IMR-90 (cell line): Measurements from ENCODE around the gene SH3RF2. TPM values are rescaled to one million over a fixed set of nuclear protein-coding genes. Genes with fewer than 3 reads are reported as not detected.
"Not testable (repeated sequence)": the region's sequence is repeated elsewhere in the genome, so short reads cannot be mapped to it uniquely, and the experiment has no call there.

Experiments used
- ATAC-seq: fragments of 200-7000 bp; cut with Tn5 transposase; 2 replicates; pipeline ENCODE4 v1.9.1; 2020; ENCODE audit warnings: low read depth, mild to moderate bottlenecking, moderate library complexity
- BruUV-seq: library from RNA; stranded (reverse); fragments of 400-500 nt; replicated peaks from 2 replicates; lab custom pipeline; 2021; lab: Mats Ljungman, UMichigan
- CTCF ChIA-PET: fragments of 300-600 bp; formaldehyde crosslinking; extraction: SDS; loops from one replicate; lab custom pipeline; 2021; ENCODE audit warnings: antibody characterized with exemption; lab: Yijun Ruan, JAX
- POLR2A ChIA-PET: fragments of 300-600 bp; sonication (Branson Sonifier 250); formaldehyde crosslinking; loops from one replicate; lab custom pipeline; 2022; ENCODE audit warnings: antibody characterized with exemption; ENCODE audit not compliant: unreplicated experiment; lab: Charles Lee
- DNase-seq: peaks from one replicate; pipeline ENCODE4 v3.0.0; 2013
- H2AFZ ChIP-seq: replicated peaks from 2 replicates; pipeline ENCODE3; 2013; ENCODE audit warnings: low read length, mild to moderate bottlenecking; ENCODE audit not compliant: poor library complexity
- H2AK5ac ChIP-seq: 2 replicates; pipeline ENCODE4 v1.6.1; 2013; ENCODE audit warnings: low read depth, low read length, inconsistent platforms
- H2AK9ac ChIP-seq: replicated peaks from 2 replicates; pipeline ENCODE3; 2013; ENCODE audit warnings: mild to moderate bottlenecking, low read depth, low read length, moderate library complexity; ENCODE audit not compliant: poor library complexity
- H2BK120ac ChIP-seq: 2 replicates; pipeline ENCODE4 v1.6.1; 2013; ENCODE audit warnings: low read depth, low read length, inconsistent platforms
- H2BK15ac ChIP-seq: 3 replicates; pipeline ENCODE4 v1.6.1; 2013; ENCODE audit warnings: low read depth, low read length, inconsistent platforms
- H2BK20ac ChIP-seq: 2 replicates; pipeline ENCODE4 v1.6.1; 2013; ENCODE audit warnings: low read depth, mild to moderate bottlenecking, inconsistent platforms, low read length, moderate library complexity
- H2BK5ac ChIP-seq: 2 replicates; pipeline ENCODE4 v1.6.1; 2013; ENCODE audit warnings: mild to moderate bottlenecking, low read depth, low read length, inconsistent platforms; ENCODE audit not compliant: poor library complexity, severe bottlenecking
- H3K14ac ChIP-seq: replicated peaks from 2 replicates; pipeline ENCODE4 v1.6.1; 2013; ENCODE audit warnings: low read depth, low read length, inconsistent platforms
- H3K18ac ChIP-seq: 2 replicates; pipeline ENCODE4 v1.6.1; 2013; ENCODE audit warnings: low read depth, low read length, control low read depth
- H3K23ac ChIP-seq: 2 replicates; pipeline ENCODE4 v1.6.1; 2013; ENCODE audit warnings: low read depth, low read length, inconsistent platforms
- H3K27ac ChIP-seq: 2 replicates; pipeline ENCODE4 v1.5.1; 2013; ENCODE audit warnings: mild to moderate bottlenecking, control low read depth, low read length; ENCODE audit not compliant: insufficient read depth
- H3K27me3 ChIP-seq: 2 replicates; pipeline ENCODE4 v1.6.1; 2013; ENCODE audit warnings: low read length; ENCODE audit not compliant: control insufficient read depth, insufficient read depth
- H3K36me3 ChIP-seq: 2 replicates; pipeline ENCODE4 v1.6.1; 2013; ENCODE audit warnings: low read length, mixed read lengths; ENCODE audit not compliant: control insufficient read depth, insufficient read depth
- H3K4ac ChIP-seq: 2 replicates; pipeline ENCODE4 v1.6.1; 2013; ENCODE audit warnings: low read depth, low read length, inconsistent platforms
- H3K4me1 ChIP-seq: 2 replicates; pipeline ENCODE4 v1.6.1; 2013; ENCODE audit warnings: low read length, mixed read lengths; ENCODE audit not compliant: control insufficient read depth, insufficient read depth
- H3K4me2 ChIP-seq: 2 replicates; pipeline ENCODE4 v1.6.1; 2013; ENCODE audit warnings: low read depth, mild to moderate bottlenecking, control low read depth, low read length, moderate library complexity
- H3K4me3 ChIP-seq: 2 replicates; pipeline ENCODE4 v1.5.1; 2013; ENCODE audit warnings: low read depth, mild to moderate bottlenecking, control low read depth, low read length, moderate library complexity; ENCODE audit not compliant: insufficient read depth
- H3K56ac ChIP-seq: 2 replicates; pipeline ENCODE4 v1.6.1; 2013; ENCODE audit warnings: low read length, inconsistent platforms; ENCODE audit not compliant: insufficient read depth; ENCODE audit errors: extremely low read depth
- H3K79me1 ChIP-seq, 2 experiments: 2 replicates each; pipeline ENCODE4 v1.6.1; 2013; ENCODE audit warnings: low read length in 2 of 2, inconsistent platforms in 1 of 2, low read depth in 1 of 2
- H3K9ac ChIP-seq: 2 replicates; pipeline ENCODE4 v1.6.1; 2013; ENCODE audit warnings: low read depth, low read length, control low read depth
- H3K9me1 ChIP-seq: 2 replicates; pipeline ENCODE4 v1.6.1; 2013; ENCODE audit warnings: low read length, inconsistent platforms; ENCODE audit not compliant: insufficient read depth
- H3K9me3 ChIP-seq: 2 replicates; pipeline ENCODE4 v1.6.1; 2013; ENCODE audit warnings: low read length; ENCODE audit not compliant: control insufficient read depth, insufficient read depth
- H4K20me1 ChIP-seq: 2 replicates; pipeline ENCODE4 v1.6.1; 2013; ENCODE audit warnings: low read length, inconsistent platforms; ENCODE audit not compliant: insufficient read depth
- H4K5ac ChIP-seq: 2 replicates; pipeline ENCODE4 v1.6.1; 2013; ENCODE audit warnings: mild to moderate bottlenecking, low read depth, low read length, control low read depth
- H4K8ac ChIP-seq, 2 experiments: 2 replicates each; pipeline ENCODE4 v1.6.1; 2013; ENCODE audit warnings: low read depth in 2 of 2, low read length in 2 of 2, control low read depth in 1 of 2, inconsistent platforms in 1 of 2
- H4K91ac ChIP-seq: 2 replicates; pipeline ENCODE4 v1.6.1; 2013; ENCODE audit warnings: low read depth, low read length, inconsistent platforms; ENCODE audit not compliant: insufficient read depth
- WGBS, 2 experiments: methylation state at CpG; one replicate each; pipeline versions ENCODE4 v1.1.5 to v1.1.7; 2013; ENCODE audit warnings: missing lambda C conversion rate in 2 of 2; ENCODE audit not compliant: insufficient read length in 1 of 2; ENCODE audit errors: extremely low coverage in 2 of 2; 5-methylcytosine and 5-hydroxymethylcytosine counted together
- dilution Hi-C: fragments of 300-500 bp; cut with HindIII; formaldehyde crosslinking; loops from one replicate; pipeline ENCODE4 v1.14.3; 2018; ENCODE audit warnings: low sequenced_read_pairs; ENCODE audit not compliant: unreplicated experiment
- in situ Hi-C: fragments of 300-500 bp; cut with MboI; formaldehyde crosslinking; loops from 3 replicates; pipeline ENCODE4 v1.14.3; 2019; ENCODE audit warnings: low sequenced_read_pairs, inconsistent platforms, mixed read lengths
- intact Hi-C: fragments of 100-400 bp; cut with micrococcal nuclease; formaldehyde crosslinking; loops from 2 replicates; pipeline ENCODE4 v1.10.0; 2022
- polyA plus RNA-seq, 3 experiments: library from polyadenylated mRNA; depleted of rRNA; stranded (reverse); fragments of >200 nt; gene quantifications; 2 replicates each; pipeline ENCODE4 v1.2.3, GENCODE V29; 2012; ENCODE audit warnings: low replicate concordance in 1 of 3
- total RNA-seq: library from RNA; depleted of rRNA; stranded (reverse); fragments of >200 nt; gene quantifications from 2 replicates; pipeline ENCODE4 v1.2.3, GENCODE V29; 2012

The SH3RF2 gene
- total and polyA plus RNA-seq, 2 of the 4 experiments (the other 2 are of a cell fraction): 1.3 to 1.7 TPM

DNA sequence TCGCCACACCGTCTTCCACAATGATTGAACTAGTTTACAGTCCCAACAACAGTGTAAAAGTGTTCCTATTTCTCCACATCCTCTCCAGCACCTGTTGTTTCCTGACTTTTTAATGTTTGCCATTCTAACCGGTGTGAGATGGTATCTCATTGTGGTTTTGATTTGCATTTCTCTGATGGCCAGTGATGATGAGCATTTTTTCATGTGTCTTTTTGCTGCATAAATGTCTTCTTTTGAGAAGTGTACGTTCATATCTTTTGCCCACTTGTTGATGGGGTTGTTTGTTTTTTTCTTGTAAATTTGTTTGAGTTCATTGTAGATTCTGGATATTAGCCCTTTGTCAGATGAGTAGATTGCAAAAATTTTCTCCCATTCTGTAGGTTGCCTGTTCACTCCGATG, 74.1 kb downstream of the SH3RF2 start:
- H3K27ac ChIP-seq, H3K79me1 ChIP-seq, H2BK120ac ChIP-seq, H4K20me1 ChIP-seq, H3K14ac ChIP-seq, H4K5ac ChIP-seq, intact Hi-C loops, H3K27me3 ChIP-seq, in situ Hi-C loops, H3K9ac ChIP-seq, ATAC-seq, H4K8ac ChIP-seq, H2BK20ac ChIP-seq, BruUV-seq, H3K9me3 ChIP-seq, H3K23ac ChIP-seq, H3K36me3 ChIP-seq, H3K4me2 ChIP-seq, H3K9me1 ChIP-seq, dilution Hi-C loops, H2AK5ac ChIP-seq, H3K4me3 ChIP-seq, H3K4me1 ChIP-seq, H3K4ac ChIP-seq, POLR2A ChIA-PET, H3K18ac ChIP-seq, H3K56ac ChIP-seq, H2AFZ ChIP-seq, DNase-seq, H4K91ac ChIP-seq, H2AK9ac ChIP-seq, CTCF ChIA-PET, H2BK5ac ChIP-seq, H2BK15ac ChIP-seq: not testable (repeated sequence)
- no CpG with 5 or more reads among the region's 5 CpGs for WGBS, 2 experiments
